Heart left ventricle (tissue), 13 donors: ENCODE results near the gene GGT7.

Experiments
- CTCF ChIP-seq, 12 donors: fragments of 200-600 bp; sonication (generic) in 4 of 12; IDR thresholded peaks; one replicate each; pipeline versions ENCODE4 v1.5.0 to v1.8.0; 2018 to 2022; ENCODE audit warnings: antibody characterized with exemption in 12 of 12, mild to moderate bottlenecking in 5 of 12
- POLR2A ChIP-seq, 2 donors: fragments of 450-650 bp; IDR thresholded peaks; one replicate each; pipeline ENCODE4 v1.6.1; 2017; ENCODE audit warnings: antibody characterized with exemption in 2 of 2, mild to moderate bottlenecking in 2 of 2, moderate library complexity in 2 of 2
- donor health status: ischemic (EF 13 %, LVEDD 7.1; RV severe dilation, severe dysfunction).
- donor health status: DM: no; HTN: yes; CAD: no.
- donor health status: DM: no; HTN: no; CAD: no.
- donor health status: ischemic (EF 25% LVEDD 6.9; RV normal size, moderate dysfunction).
- donor health status: ischemic (EF 25% LVEDD 5.7; RV mildly dilated, moderate dysfunction).
- donor health status: ischemic (EF 35%, LVEDD 5.7; RV mildly dilated, moderate dysfunction).
- donor health status: nonischemic (EF 11% LVEDD 7.7; RV severe dilation, severe dysfunction).
- donor health status: DM: yes; HTN: yes; CAD: no.
- donor health status: PGD.
- donor health status: ischemic (EF 29% LVEDD 5.4; RV normal size, mild dysfunction).
- donor health status: nonischemic (EF 23%, LVEDD 6.1; RV moderate dilation, normal function).

GRCh38 chr20:34817801-34818200 lies 54.9 kb downstream of the GGT7 start:
- TF ChIP-seq CTCF (IDR thresholded peaks at IDR 0.05) (no peak), POLR2A (IDR thresholded peaks at IDR 0.05) (no peak)
